SKM-1 treated with dmso at 0.1 percent for 144 hours (cell line): ENCODE measurements around the gene CCDC159.
A peak's percentile ranks its signal among the peaks of the same experiment; 100 is the strongest.
"Not testable (repeated sequence)": the region's sequence is repeated elsewhere in the genome, so short reads cannot be mapped to it uniquely, and the experiment has no call there.

Experiments
- DNase-seq: peaks from one replicate; lab custom pipeline; 2025; ENCODE audit not compliant: unreplicated experiment; lab: John Stamatoyannopoulos, UW

CCDC159 gene

GRCh38 chr19:11364296-11364904 is 18.1 kb downstream of the CCDC159 start:
- no peak for DNase-seq

GRCh38 chr19:11364935-11365334 is 18.6 kb downstream of the CCDC159 start:
- DNase-seq: no peak

- no peak for DNase-seq
Measured at GRCh38 chr19:11365557-11366117, 19.3 kb downstream of the CCDC159 start.

GRCh38 chr19:11367528-11367927 is 21.2 kb downstream of the CCDC159 start:
- no peak for DNase-seq

- no peak for DNase-seq
Measured at GRCh38 chr19:11370744-11371143, 24.4 kb downstream of the CCDC159 start.

- DNase-seq: no peak
Measured at GRCh38 chr19:11373166-11373884, 27.0 kb downstream of the CCDC159 start.

- peak; percentile 38 for DNase-seq
Measured at GRCh38 chr19:11373885-11374432, 27.6 kb downstream of the CCDC159 start.

GRCh38 chr19:11374433-11375142 is 28.3 kb downstream of the CCDC159 start, which contains the start of gene SWSAP1:
SWSAP1 (plus strand) TSS chr19:11374666; CDS start chr19:11374681, 15 bp downstream.
- peak; percentile 100 for DNase-seq

- peak; percentile 37 for DNase-seq
Measured at GRCh38 chr19:11375143-11375948, 29.0 kb downstream of the CCDC159 start.

- peak; percentile 30 for DNase-seq
Measured at GRCh38 chr19:11377237-11377636, 30.9 kb downstream of the CCDC159 start.

GRCh38 chr19:11377756-11378155 is 31.4 kb downstream of the CCDC159 start:
- DNase-seq: no peak

GRCh38 chr19:11378319-11379189 is 32.2 kb downstream of the CCDC159 start:
- no peak for DNase-seq

GRCh38 chr19:11379269-11379845 is 33.0 kb downstream of the CCDC159 start:
- DNase-seq: not testable (repeated sequence)

- no peak for DNase-seq
Measured at GRCh38 chr19:11379857-11380350, 33.6 kb downstream of the CCDC159 start.

- peak; percentile 98 for DNase-seq
Measured at GRCh38 chr19:11380653-11381537, 34.6 kb downstream of the CCDC159 start.

- no peak for DNase-seq
Measured at GRCh38 chr19:11382898-11383705, 36.8 kb downstream of the CCDC159 start.

GRCh38 chr19:11383706-11384048 is 37.4 kb downstream of the CCDC159 start:
- no peak for DNase-seq
